ENCODE results near the gene MRPL11. TPM values are rescaled to one million over a fixed set of nuclear protein-coding genes. Genes with fewer than 3 reads are reported as not detected.
A peak's percentile ranks its signal among the peaks of the same experiment; 100 is the strongest.

The MRPL11 gene
- total and polyA plus RNA-seq, 2 of the 13 experiments (the other 11 are each of a cell fraction or from before 2014, with no cell fraction given) = 72.9 to 176 TPM

- TF ChIP-seq MXD1 (CRISPR knock-in tag; IDR thresholded peaks at IDR 0.05) (0 out of 2 replicates have a peak, but pooled peaks have one; percentile 57), SRY (CRISPR knock-in tag; IDR thresholded peaks at IDR 0.05) (0 out of 2 replicates have a peak, but pooled peaks have one; percentile 50), TP53 (CRISPR knock-in tag; conservative IDR thresholded peaks at IDR 0.05) (no peak), ZNF652 (CRISPR knock-in tag; IDR thresholded peaks at IDR 0.05; ENCODE audit: borderline replicate concordance, low read depth) (0 out of 2 replicates have a peak, but pooled peaks have one; percentile 37), TBX3 (IDR thresholded peaks at IDR 0.05; ENCODE audit: borderline replicate concordance) (no peak), CHCHD3 (CRISPR knock-in tag; IDR thresholded peaks at IDR 0.05) (no peak), ZBTB7B (CRISPR knock-in tag; IDR thresholded peaks at IDR 0.05) (no peak), SNAPC4 (CRISPR knock-in tag; IDR thresholded peaks at IDR 0.05) (no peak), ZNF597 (CRISPR knock-in tag; IDR thresholded peaks at IDR 0.05) (no peak)
- TF ChIP-seq, protein P1, sequence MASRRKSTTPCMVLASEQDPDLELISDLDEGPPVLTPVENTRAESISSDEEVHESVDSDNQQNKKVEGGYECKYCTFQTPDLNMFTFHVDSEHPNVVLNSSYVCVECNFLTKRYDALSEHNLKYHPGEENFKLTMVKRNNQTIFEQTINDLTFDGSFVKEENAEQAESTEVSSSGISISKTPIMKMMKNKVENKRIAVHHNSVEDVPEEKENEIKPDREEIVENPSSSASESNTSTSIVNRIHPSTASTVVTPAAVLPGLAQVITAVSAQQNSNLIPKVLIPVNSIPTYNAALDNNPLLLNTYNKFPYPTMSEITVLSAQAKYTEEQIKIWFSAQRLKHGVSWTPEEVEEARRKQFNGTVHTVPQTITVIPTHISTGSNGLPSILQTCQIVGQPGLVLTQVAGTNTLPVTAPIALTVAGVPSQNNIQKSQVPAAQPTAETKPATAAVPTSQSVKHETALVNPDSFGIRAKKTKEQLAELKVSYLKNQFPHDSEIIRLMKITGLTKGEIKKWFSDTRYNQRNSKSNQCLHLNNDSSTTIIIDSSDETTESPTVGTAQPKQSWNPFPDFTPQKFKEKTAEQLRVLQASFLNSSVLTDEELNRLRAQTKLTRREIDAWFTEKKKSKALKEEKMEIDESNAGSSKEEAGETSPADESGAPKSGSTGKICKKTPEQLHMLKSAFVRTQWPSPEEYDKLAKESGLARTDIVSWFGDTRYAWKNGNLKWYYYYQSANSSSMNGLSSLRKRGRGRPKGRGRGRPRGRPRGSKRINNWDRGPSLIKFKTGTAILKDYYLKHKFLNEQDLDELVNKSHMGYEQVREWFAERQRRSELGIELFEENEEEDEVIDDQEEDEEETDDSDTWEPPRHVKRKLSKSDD (CRISPR knock-in tag; IDR thresholded peaks at IDR 0.05; ENCODE audit: low read depth) = no peak
- TF ChIP-seq, protein P2, sequence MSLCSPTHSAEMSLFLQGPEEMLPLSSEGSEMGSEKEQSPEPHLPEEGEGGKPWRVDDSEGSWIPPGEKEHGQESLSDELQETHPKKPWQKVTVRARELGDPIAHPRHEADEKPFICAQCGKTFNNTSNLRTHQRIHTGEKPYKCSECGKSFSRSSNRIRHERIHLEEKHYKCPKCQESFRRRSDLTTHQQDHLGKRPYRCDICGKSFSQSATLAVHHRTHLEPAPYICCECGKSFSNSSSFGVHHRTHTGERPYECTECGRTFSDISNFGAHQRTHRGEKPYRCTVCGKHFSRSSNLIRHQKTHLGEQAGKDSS (CRISPR knock-in tag; IDR thresholded peaks at IDR 0.05; ENCODE audit: borderline replicate concordance, low read depth) = no peak
- TF ChIP-seq, protein P3, sequence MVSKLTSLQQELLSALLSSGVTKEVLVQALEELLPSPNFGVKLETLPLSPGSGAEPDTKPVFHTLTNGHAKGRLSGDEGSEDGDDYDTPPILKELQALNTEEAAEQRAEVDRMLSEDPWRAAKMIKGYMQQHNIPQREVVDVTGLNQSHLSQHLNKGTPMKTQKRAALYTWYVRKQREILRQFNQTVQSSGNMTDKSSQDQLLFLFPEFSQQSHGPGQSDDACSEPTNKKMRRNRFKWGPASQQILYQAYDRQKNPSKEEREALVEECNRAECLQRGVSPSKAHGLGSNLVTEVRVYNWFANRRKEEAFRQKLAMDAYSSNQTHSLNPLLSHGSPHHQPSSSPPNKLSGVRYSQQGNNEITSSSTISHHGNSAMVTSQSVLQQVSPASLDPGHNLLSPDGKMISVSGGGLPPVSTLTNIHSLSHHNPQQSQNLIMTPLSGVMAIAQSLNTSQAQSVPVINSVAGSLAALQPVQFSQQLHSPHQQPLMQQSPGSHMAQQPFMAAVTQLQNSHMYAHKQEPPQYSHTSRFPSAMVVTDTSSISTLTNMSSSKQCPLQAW (CRISPR knock-in tag; IDR thresholded peaks at IDR 0.05) = peak; percentile 78; the same call in 1 of the 2 replicates
These were observed at the start of gene MRPL11 (continued) for GRCh38 chr11:66438504-66439466.

All from HepG2 (cell line).